PC-3 (cell line): ENCODE results near the gene KCNK13. TPM values are rescaled to one million over a fixed set of nuclear protein-coding genes. Genes with fewer than 3 reads are reported as not detected.
A peak's percentile ranks its signal among the peaks of the same experiment; 100 is the strongest.
"Not testable (repeated sequence)": the region's sequence is repeated elsewhere in the genome, so short reads cannot be mapped to it uniquely, and the experiment has no call there.

Experiments used
- ATAC-seq: fragments of 200-7000 bp; cut with Tn5 transposase; 2 replicates; pipeline ENCODE4 v1.9.1; 2020; ENCODE audit warnings: mild to moderate bottlenecking, moderate library complexity
- BruUV-seq: library from RNA; stranded (reverse); fragments of 400-500 nt; replicated peaks from 2 replicates; lab custom pipeline; 2021; lab: Mats Ljungman, UMichigan
- CTCF ChIA-PET: fragments of 300-600 bp; sonication (Branson Sonifier 250); formaldehyde crosslinking; loops from one replicate; lab custom pipeline; 2022; ENCODE audit warnings: antibody characterized with exemption; lab: Charles Lee
- POLR2A ChIA-PET: fragments of 300-600 bp; sonication (Branson Sonifier 250); formaldehyde crosslinking; loops from one replicate; lab custom pipeline; 2022; ENCODE audit warnings: antibody characterized with exemption; ENCODE audit not compliant: unreplicated experiment; lab: Charles Lee
- DNase-seq: peaks from one replicate; pipeline ENCODE4 v3.0.0-alpha.2; 2015
- H2AFZ ChIP-seq: fragments of 300-600 bp; sonication (generic); 2 replicates; pipeline ENCODE4 v1.6.0; 2016; ENCODE audit warnings: antibody characterized with exemption, low read length
- H3F3A ChIP-seq: fragments of 300-600 bp; sonication (generic); one replicate; pipeline ENCODE4 v1.6.0; 2017; ENCODE audit warnings: antibody characterized with exemption, low read length, control low read depth, mild to moderate bottlenecking; ENCODE audit not compliant: unreplicated experiment
- H3K27ac ChIP-seq: fragments of 300-600 bp; sonication (generic); 2 replicates; pipeline ENCODE4 v1.5.1; 2016; ENCODE audit warnings: mild to moderate bottlenecking, low read length
- H3K27me3 ChIP-seq: fragments of 300-600 bp; sonication (generic); 2 replicates; pipeline ENCODE4 v1.6.1; 2016; ENCODE audit warnings: low read length, mixed read lengths
- H3K36me3 ChIP-seq: fragments of 300-600 bp; sonication (generic); 2 replicates; pipeline ENCODE4 v1.6.1; 2016; ENCODE audit warnings: low read depth, mixed run types, low read length, mixed read lengths
- H3K4me1 ChIP-seq: fragments of 300-600 bp; sonication (generic); 2 replicates; pipeline ENCODE4 v1.5.1; 2016; ENCODE audit warnings: low read length; ENCODE audit not compliant: insufficient read depth
- H3K4me2 ChIP-seq: fragments of 300-600 bp; sonication (generic); 2 replicates; pipeline ENCODE4 v1.6.0; 2016; ENCODE audit warnings: low read length
- H3K4me3 ChIP-seq: fragments of 300-600 bp; sonication (generic); 2 replicates; pipeline ENCODE4 v1.5.1; 2016; ENCODE audit warnings: mild to moderate bottlenecking, low read length, mixed read lengths
- H3K79me2 ChIP-seq: fragments of 300-600 bp; sonication (generic); 2 replicates; pipeline ENCODE4 v1.6.1; 2017; ENCODE audit warnings: low read length, mixed read lengths
- H3K9ac ChIP-seq: fragments of 300-600 bp; sonication (generic); 2 replicates; pipeline ENCODE4 v1.6.0; 2016; ENCODE audit warnings: mild to moderate bottlenecking, low read length
- H3K9me2 ChIP-seq: fragments of 300-600 bp; sonication (generic); replicated peaks from 2 replicates; pipeline ENCODE4 v1.6.1; 2016; ENCODE audit warnings: mixed run types, low read length, mixed read lengths
- H3K9me3 ChIP-seq: fragments of 300-600 bp; sonication (generic); 2 replicates; pipeline ENCODE4 v1.6.1; 2016; ENCODE audit warnings: low read length, mixed read lengths
- H4K20me1 ChIP-seq: fragments of 300-600 bp; sonication (generic); 2 replicates; pipeline ENCODE4 v1.6.1; 2016; ENCODE audit warnings: low read length, mixed read lengths
- EZH2 ChIP-seq: fragments of 300-600 bp; sonication (generic); IDR thresholded peaks from one replicate; pipeline ENCODE4 v1.6.1; 2017; ENCODE audit warnings: antibody characterized with exemption, mild to moderate bottlenecking, low read length; ENCODE audit not compliant: unreplicated experiment
- EZH2phosphoT487 ChIP-seq: fragments of 300-600 bp; sonication (generic); IDR thresholded peaks from 2 replicates; pipeline ENCODE4 v1.6.1; 2018; ENCODE audit warnings: mild to moderate bottlenecking, antibody characterized with exemption, low read length, borderline replicate concordance
- intact Hi-C: fragments of 100-400 bp; cut with micrococcal nuclease; formaldehyde crosslinking; loops from 2 replicates; pipeline ENCODE4 v1.9.0; 2023
- total RNA-seq: library from RNA; depleted of rRNA; stranded (reverse); fragments of >200 nt; gene quantifications from 2 replicates; pipeline ENCODE4 v1.2.3, GENCODE V29; 2014
- TF ChIP-seq, protein P1 (sequence below): fragments of 300-600 bp; sonication (generic); conservative IDR thresholded peaks from 2 replicates; pipeline ENCODE4 v1.5.1; 2017; ENCODE audit warnings: antibody characterized with exemption, low read depth, mild to moderate bottlenecking, low read length

KCNK13 gene
- total RNA-seq, 1 experiment from 2014 or later = 0.58 TPM

DNA sequence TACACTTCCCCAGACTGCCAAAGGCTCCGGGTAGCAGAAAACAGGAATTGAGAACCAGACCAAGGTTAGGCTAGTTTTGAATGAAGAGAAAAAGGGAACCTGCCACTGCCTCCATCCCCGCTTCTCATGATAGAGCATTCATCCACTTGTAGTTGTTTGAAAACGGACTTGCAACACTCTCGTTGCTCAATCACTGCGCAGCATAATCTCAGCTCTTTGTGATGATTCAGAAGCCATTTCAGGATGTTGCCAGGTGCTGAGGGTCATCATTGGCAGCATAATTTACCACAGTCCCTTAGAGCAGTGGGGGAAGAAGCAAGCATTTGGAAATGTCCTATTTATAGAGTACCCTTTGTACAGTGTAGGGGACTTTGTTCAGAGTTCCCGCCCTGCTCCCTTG lies 25.6 kb downstream of the KCNK13 start:
- ChIA-PET CTCF (no interaction called here), POLR2A (no interaction called here)
- Histone ChIP-seq H3K27me3 (no peaks in the 10 kb centered on the region), H2AFZ (no peak overlapping the region), H3K27ac (no peak overlapping the region), H3K4me3 (no peak overlapping the region), H3K9me2 (no peaks in the 10 kb centered on the region), H3F3A (no peaks in the 10 kb centered on the region), H3K9ac (no peak overlapping the region), H3K36me3 (no peaks in the 10 kb centered on the region), H3K9me3 (no peaks in the 10 kb centered on the region), H3K79me2 (no peaks in the 10 kb centered on the region), H4K20me1 (no peaks in the 10 kb centered on the region), H3K4me2 (no peak overlapping the region), H3K4me1 (peaks cover 12% of the 10 kb centered on the region)
- TF ChIP-seq EZH2 (no peak), EZH2phosphoT487 (no peak)
- TF ChIP-seq, protein P1, sequence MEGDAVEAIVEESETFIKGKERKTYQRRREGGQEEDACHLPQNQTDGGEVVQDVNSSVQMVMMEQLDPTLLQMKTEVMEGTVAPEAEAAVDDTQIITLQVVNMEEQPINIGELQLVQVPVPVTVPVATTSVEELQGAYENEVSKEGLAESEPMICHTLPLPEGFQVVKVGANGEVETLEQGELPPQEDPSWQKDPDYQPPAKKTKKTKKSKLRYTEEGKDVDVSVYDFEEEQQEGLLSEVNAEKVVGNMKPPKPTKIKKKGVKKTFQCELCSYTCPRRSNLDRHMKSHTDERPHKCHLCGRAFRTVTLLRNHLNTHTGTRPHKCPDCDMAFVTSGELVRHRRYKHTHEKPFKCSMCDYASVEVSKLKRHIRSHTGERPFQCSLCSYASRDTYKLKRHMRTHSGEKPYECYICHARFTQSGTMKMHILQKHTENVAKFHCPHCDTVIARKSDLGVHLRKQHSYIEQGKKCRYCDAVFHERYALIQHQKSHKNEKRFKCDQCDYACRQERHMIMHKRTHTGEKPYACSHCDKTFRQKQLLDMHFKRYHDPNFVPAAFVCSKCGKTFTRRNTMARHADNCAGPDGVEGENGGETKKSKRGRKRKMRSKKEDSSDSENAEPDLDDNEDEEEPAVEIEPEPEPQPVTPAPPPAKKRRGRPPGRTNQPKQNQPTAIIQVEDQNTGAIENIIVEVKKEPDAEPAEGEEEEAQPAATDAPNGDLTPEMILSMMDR = no peak
- intact Hi-C loops = no loop called here
- peak; percentile 73 for DNase-seq
- BruUV-seq = no TSS peak
- no peak for ATAC-seq

DNA sequence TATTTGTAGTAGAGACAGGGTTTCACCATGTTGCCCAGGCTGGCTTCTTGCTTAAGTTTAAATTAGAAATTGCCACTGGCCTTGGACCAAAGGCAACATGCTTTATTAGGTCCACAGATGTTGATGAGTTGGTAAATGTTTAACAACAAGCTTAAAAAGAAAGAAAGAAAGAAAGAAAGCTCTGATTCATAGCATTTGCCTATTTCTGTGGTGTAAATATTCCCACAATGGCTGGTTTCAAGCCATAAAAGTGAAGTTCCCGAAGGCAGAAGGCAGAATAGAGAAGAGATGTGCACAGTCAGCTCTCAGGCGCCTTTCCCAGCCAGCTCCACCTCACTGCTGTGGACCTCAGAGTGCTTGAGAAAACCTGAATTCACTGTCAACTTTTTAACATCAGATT lies 26.4 kb downstream of the KCNK13 start:
- Histone ChIP-seq H2AFZ (no peak overlapping the region), H3F3A (no peaks in the 10 kb centered on the region), H3K9me3 (no peaks in the 10 kb centered on the region), H3K36me3 (no peaks in the 10 kb centered on the region), H3K9ac (no peak overlapping the region), H3K4me1 (peaks cover 14% of the 10 kb centered on the region), H4K20me1 (no peaks in the 10 kb centered on the region), H3K4me3 (no peak overlapping the region), H3K79me2 (no peaks in the 10 kb centered on the region), H3K9me2 (no peaks in the 10 kb centered on the region), H3K4me2 (no peak overlapping the region), H3K27ac (no peak overlapping the region), H3K27me3 (no peaks in the 10 kb centered on the region)
- CTCF ChIA-PET = no interaction called here
- intact Hi-C loops = no loop called here
- DNase-seq = no peak
- POLR2A ChIA-PET = no interaction called here
- no TSS peak for BruUV-seq
- TF ChIP-seq EZH2 (no peak), EZH2phosphoT487 (no peak)
- TF ChIP-seq, protein P1 = no peak
- no peak for ATAC-seq

DNA sequence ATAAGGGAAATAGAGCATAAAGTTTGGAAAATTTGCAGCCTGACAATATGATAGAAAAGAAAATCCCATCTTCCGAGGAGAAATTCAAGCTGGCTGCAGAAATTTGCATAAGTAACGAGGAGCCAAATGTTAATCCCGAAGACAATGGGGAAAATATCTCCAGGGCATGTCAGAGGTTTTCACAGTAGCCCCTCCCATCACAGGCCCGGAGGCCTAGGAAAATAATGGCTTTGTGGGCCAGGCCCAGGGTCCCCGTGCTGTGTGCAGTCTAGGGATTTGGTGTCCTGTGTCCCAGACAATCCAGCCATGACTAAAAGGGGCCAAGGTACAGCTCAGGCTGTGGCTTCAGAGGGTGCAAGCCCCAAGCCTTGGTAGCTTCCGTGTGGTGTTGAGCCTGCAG lies 27.7 kb downstream of the KCNK13 start:
- H3K4me2 ChIP-seq, H2AFZ ChIP-seq, H4K20me1 ChIP-seq, H3K79me2 ChIP-seq, BruUV-seq, H3K9ac ChIP-seq, intact Hi-C loops, DNase-seq, ATAC-seq, H3K9me2 ChIP-seq, H3K27me3 ChIP-seq, POLR2A ChIA-PET, H3K9me3 ChIP-seq, H3K36me3 ChIP-seq, H3K27ac ChIP-seq, CTCF ChIA-PET, H3K4me3 ChIP-seq, H3F3A ChIP-seq: not testable (repeated sequence)
- H3K4me1 ChIP-seq = peaks cover 24% of the 10 kb centered on the region
